GM12874 (cell line): ENCODE results near the gene GPR3.

ENCODE experiments used
- TF ChIP-seq, protein P1 (sequence below): IDR thresholded peaks from 2 replicates; pipeline ENCODE4 v1.5.1; 2011; ENCODE audit warnings: low read depth, mild to moderate bottlenecking, control low read depth, low read length, moderate library complexity; ENCODE audit not compliant: insufficient read depth

Gene GPR3

DNA sequence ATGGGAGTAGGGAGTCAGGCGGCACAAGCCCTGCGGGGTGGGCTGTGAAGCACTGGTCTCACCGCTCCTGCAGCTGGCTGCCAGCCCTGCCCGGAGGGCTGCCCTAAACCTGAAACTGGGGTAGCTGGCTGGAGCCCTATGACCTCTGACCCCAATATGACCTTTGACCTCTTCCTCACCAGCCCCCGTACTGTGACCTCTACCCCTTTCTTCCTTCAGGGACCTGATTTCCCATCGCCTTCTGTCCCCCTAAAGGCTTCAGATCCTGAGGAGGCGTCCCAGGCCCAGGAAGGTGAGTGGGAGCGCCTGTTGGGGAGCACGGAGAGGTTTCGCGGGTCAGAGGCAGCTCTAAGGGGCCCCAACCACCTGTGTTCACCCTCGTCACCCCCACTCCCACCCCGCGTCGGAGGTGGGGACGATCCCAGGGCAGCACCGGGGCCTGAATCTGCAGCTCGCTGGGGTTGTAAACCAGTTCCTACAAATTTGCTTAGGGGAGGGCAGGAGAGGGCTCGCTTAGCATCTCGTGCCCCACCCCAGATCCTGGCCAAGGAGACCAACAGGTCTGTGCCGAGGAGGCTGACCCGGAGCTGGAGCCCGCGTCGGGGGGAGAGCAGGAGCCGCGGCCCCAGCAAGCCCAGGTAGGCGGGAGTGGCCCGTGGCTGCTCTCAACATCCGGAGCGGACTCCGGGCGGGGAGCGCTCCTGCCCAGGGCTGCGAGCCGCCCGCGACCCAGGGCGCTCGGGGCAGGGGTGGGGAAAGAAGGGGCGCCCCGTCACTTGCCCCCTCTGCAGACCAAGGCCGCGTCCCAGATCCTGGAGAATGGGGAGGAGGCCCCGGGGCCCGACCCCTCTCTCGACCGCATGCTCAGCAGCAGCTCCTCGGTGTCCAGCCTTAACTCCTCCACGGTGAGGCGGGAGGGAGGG is 43.3 kb upstream of the GPR3 start:
- TF ChIP-seq, protein P1, sequence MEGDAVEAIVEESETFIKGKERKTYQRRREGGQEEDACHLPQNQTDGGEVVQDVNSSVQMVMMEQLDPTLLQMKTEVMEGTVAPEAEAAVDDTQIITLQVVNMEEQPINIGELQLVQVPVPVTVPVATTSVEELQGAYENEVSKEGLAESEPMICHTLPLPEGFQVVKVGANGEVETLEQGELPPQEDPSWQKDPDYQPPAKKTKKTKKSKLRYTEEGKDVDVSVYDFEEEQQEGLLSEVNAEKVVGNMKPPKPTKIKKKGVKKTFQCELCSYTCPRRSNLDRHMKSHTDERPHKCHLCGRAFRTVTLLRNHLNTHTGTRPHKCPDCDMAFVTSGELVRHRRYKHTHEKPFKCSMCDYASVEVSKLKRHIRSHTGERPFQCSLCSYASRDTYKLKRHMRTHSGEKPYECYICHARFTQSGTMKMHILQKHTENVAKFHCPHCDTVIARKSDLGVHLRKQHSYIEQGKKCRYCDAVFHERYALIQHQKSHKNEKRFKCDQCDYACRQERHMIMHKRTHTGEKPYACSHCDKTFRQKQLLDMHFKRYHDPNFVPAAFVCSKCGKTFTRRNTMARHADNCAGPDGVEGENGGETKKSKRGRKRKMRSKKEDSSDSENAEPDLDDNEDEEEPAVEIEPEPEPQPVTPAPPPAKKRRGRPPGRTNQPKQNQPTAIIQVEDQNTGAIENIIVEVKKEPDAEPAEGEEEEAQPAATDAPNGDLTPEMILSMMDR, result no peak

DNA sequence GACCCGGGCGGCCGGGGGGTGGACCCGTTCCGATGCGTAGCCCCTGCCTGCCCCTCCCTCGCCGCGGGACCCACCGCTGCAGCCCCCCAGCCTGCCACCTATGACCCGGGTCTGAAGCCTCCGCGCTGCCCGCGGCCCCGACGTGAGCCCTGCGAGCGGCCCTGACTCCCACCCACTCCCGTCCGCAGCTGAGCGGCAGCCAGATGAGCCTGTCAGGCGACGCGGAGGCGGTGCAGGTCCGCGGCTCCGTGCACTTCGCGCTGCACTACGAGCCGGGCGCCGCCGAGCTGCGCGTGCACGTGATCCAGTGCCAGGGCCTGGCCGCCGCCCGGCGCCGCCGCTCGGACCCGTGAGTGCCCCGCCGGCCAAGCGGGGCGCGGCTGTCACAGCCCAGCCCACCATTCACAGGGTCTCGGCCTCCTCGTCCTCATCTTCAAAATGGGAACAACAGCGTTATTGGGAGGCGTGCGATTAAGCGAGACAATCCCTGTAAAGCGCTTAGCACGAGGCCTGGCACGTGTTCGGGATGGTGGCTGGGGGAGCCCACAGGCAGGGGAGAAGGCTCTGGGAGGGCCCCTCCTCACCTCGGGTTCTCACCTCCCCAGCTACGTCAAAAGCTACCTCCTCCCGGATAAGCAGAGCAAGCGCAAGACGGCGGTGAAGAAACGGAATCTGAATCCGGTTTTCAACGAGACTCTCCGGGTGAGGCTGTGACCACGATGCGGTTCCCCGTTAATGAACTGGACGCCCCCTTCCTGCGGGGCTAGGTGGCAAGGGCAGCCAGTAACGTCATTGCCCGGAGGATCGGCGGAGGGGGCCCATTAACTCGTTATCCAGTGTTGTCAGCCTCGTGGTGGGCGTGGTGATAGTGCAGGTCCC is 42.4 kb upstream of the GPR3 start:
- TF ChIP-seq, protein P1, result no peak

DNA sequence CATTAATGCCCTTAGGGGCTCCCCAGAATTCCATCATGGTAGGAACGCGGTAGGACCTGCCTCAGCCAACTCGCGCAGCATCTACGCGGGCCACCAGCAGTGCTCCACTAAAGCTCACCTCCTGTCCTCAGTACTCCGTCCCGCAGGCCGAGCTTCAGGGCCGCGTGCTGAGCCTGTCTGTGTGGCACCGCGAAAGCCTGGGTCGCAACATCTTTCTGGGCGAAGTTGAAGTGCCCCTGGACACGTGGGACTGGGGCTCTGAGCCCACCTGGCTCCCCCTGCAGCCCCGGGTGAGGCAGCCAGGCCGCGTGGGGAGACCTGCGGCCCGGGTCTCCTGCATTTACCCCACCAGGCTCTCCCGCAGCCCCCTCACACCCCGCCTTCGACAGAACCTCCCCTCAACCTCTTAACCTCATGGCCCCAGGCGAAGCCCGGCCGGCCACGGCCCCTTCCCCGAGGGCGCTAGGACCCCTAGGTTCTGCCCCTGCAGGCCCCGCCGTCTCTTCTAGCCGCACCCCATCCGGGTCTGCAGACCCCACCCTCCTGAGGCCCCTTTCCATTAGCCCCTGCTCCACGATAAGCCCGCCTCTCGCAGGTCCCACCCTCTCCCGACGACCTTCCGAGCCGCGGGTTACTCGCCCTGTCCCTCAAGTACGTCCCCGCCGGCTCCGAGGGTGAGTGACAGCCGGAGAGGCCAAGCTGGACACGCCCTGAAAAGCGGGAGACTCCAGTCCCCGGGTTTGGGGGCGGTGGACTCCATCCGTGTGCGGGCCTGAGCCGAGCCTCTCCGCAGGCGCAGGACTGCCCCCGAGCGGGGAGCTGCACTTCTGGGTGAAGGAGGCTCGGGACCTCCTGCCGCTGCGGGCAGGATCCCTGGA is 41.5 kb upstream of the GPR3 start:
- TF ChIP-seq, protein P1, result no peak

DNA sequence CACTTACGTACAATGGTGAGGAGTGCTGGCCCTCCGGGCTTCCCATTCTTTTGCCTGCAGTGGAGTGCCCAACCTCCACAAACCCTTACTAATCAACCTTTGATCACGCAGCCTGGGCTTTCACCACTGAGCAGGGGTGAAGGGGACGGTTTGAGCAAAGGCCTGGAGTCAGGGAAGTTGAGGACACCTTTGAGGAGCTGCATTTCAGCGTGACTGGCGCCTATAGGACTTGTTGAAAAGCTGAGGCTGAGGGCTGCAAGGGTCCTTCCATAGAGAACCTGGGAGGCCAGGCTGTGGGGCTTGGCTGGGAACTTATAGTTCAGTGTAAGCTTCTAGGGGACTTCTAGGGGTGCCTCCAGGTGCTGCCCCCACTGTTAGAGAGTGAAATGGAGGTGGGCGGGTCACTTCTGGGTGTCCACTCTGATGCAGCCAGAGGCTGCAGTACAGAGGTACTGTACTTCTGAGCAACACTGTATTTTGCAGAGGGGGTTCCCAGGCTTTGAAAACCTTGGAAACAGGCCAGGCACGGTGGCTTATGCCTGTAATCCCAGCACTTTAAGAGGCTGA is 40.8 kb upstream of the GPR3 start:
- TF ChIP-seq, protein P1, result no peak

DNA sequence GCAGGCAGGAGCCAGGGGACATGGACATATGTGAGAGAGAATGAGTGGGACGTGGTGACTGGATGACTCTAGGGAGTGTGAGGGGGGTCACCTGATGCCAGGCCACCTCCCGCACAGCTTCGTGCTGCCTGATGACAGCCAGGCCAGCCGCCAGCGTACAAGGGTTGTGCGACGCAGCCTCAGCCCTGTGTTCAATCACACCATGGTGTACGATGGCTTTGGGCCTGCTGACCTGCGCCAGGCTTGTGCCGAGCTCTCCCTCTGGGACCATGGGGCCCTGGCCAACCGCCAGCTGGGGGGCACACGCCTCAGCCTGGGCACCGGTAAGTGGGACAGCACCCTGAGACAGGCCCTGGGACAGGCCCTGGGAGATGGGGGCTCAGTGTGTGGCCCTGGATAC is 39.3 kb upstream of the GPR3 start:
- TF ChIP-seq, protein P1, result no peak

DNA sequence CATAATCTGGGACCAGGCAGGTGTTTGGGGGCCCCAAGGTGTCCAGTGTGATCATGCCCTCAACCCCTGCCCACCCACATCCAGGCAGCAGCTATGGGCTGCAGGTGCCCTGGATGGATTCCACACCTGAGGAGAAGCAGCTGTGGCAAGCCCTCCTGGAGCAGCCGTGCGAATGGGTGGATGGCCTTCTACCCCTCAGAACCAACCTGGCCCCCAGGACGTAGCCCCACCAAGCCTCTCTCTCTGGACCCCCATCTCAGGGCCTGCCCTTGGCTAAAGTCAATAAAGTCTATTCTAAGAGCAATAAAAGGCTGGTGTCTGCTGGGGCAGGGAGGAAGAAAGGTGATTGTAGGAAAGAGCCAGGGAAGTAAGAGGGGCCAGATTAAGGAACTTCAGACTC is 38.8 kb upstream of the GPR3 start:
- TF ChIP-seq, protein P1, result no peak
